ENCODE data around the gene PKD2. TPM values are rescaled to one million over a fixed set of nuclear protein-coding genes. Genes with fewer than 3 reads are reported as not detected.
A peak's percentile ranks its signal among the peaks of the same experiment; 100 is the strongest.

Gene PKD2
- total RNA-seq, 1 experiment from 2014 or later: 38.4 TPM

DNA sequence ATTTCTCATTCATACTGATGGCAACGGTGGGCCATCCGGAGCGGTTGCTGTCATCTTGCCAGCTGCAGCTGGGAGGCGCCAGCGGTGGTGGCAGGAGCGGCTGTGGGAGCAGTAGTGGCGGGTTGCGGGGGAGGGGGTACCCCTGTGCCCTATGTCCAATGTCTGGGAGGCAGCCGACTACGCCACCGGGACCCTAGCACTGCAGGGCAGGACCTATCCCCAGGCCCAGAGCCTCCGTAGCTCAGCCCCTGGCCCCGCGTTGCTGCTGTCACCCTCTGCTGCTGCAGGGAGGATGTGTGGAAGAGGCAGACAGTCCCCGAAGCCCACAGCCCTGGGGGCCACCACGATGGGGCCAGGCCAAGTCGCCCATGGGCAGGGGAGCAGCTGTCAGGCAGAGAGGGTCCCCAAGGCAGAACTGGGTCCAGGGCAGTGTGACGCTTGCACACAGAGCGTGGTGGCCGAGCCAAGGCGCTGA is 41.9 kb upstream of the PKD2 start:
- Histone ChIP-seq H3K27me3 (ENCODE audit: insufficient read depth, low read length) (no peaks in the 10 kb centered on the region), H3K23me2 (ENCODE audit: insufficient read length, low read depth, low read length, poor library complexity, severe bottlenecking) (no peaks in the 10 kb centered on the region), H3K4me2 (ENCODE audit: insufficient read depth, insufficient read length, low read length) (no peak overlapping the region), H4K5ac (ENCODE audit: insufficient read length, low read depth, low read length) (no peak overlapping the region), H3K4ac (ENCODE audit: low read depth, low read length) (no peak overlapping the region), H2BK12ac (ENCODE audit: insufficient read length, low read depth, low read length) (no peak overlapping the region), H3K9me3 (ENCODE audit: control insufficient read depth, low read depth, low read length) (no peaks in the 10 kb centered on the region), H2BK15ac (ENCODE audit: low read depth, low read length) (no peak overlapping the region), H3K4me1 (ENCODE audit: insufficient read depth, low read length) (no peaks in the 10 kb centered on the region), H3K27ac (ENCODE audit: insufficient read length, low read depth, low read length) (no peak overlapping the region), H2BK20ac (ENCODE audit: low read depth, low read length, poor library complexity, severe bottlenecking) (no peak overlapping the region), H2BK120ac (ENCODE audit: low read depth, low read length, poor library complexity, severe bottlenecking) (no peak overlapping the region), H3K14ac (ENCODE audit: insufficient read depth, low read length) (no peak overlapping the region), H4K20me1 (ENCODE audit: control insufficient read depth, insufficient read depth, insufficient read length) (no peaks in the 10 kb centered on the region), H3K79me2 (ENCODE audit: insufficient read depth, low read length) (no peaks in the 10 kb centered on the region), H2BK5ac (ENCODE audit: insufficient read length, low read length) (no peak overlapping the region), H3T11ph (ENCODE audit: low read length) (no peak overlapping the region), H4K91ac (ENCODE audit: insufficient read length, low read depth, low read length) (no peak overlapping the region), H3K79me1 (ENCODE audit: insufficient read depth, low read depth, low read length, poor library complexity, severe bottlenecking) (no peaks in the 10 kb centered on the region), H3K56ac (ENCODE audit: insufficient read length, low read depth, low read length) (no peak overlapping the region), H3K23ac (ENCODE audit: insufficient read length, low read depth, low read length) (no peak overlapping the region), H2AFZ (ENCODE audit: low read length) (no peak overlapping the region), H3K18ac (ENCODE audit: insufficient read length, low read depth, low read length) (no peak overlapping the region), H3K9ac (ENCODE audit: extremely low read depth, insufficient read length, low read length) (no peak overlapping the region), H4K8ac (replicated peaks; ENCODE audit: insufficient read length, low read depth, low read length) (no peak overlapping the region), H2AK5ac (ENCODE audit: insufficient read length, low read length) (no peak overlapping the region)
- no peaks in the 10 kb centered on the region for H3K36me3 Mint-ChIP-seq (ENCODE audit: insufficient read depth in 1 of 3, low read depth in 3 of 3)
- H3K9me3 Mint-ChIP-seq: no peaks in the 10 kb centered on the region; a peak in 1 of 5 replicates
- peaks cover 5% of the 10 kb centered on the region; the same call in 1 of the 2 replicates for H3K27me3 Mint-ChIP-seq (ENCODE audit: low read depth)
- TF ChIP-seq, protein P1, sequence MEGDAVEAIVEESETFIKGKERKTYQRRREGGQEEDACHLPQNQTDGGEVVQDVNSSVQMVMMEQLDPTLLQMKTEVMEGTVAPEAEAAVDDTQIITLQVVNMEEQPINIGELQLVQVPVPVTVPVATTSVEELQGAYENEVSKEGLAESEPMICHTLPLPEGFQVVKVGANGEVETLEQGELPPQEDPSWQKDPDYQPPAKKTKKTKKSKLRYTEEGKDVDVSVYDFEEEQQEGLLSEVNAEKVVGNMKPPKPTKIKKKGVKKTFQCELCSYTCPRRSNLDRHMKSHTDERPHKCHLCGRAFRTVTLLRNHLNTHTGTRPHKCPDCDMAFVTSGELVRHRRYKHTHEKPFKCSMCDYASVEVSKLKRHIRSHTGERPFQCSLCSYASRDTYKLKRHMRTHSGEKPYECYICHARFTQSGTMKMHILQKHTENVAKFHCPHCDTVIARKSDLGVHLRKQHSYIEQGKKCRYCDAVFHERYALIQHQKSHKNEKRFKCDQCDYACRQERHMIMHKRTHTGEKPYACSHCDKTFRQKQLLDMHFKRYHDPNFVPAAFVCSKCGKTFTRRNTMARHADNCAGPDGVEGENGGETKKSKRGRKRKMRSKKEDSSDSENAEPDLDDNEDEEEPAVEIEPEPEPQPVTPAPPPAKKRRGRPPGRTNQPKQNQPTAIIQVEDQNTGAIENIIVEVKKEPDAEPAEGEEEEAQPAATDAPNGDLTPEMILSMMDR (conservative IDR thresholded peaks at IDR 0.05): peak; percentile 54
- H3K4me1 Mint-ChIP-seq: 0 out of 4 replicates have a peak, but pooled peaks cover 0 to 2% of the 10 kb centered on the region in 2 experiments
- peak overlapping the region in 1 of 3 experiments; percentile 85; a peak in 1 of 7 replicates for H3K27ac Mint-ChIP-seq
- no CpG with 5 or more reads among the region's 21 CpGs for WGBS (ENCODE audit: extremely low coverage, insufficient read length, low lambda C conversion rate)
- DNase-seq: peak; percentile 65
- H3K4me3 Mint-ChIP-seq: no peak overlapping the region
